Putamen (tissue), 1 donor: ENCODE results near the gene GNB3.
"Not testable (repeated sequence)": the region's sequence is repeated elsewhere in the genome, so short reads cannot be mapped to it uniquely, and the experiment has no call there.

Experiments
- DNase-seq: peaks from one replicate; pipeline ENCODE4 v3.0.0-alpha.2; 2016; ENCODE audit warnings: low spot score

Gene GNB3

GRCh38 chr12:6860942-6861341 lies 20.2 kb downstream of the GNB3 start:
- no peak for DNase-seq

- DNase-seq: no peak
Observed at GRCh38 chr12:6861391-6861790, 20.7 kb downstream of the GNB3 start.

GRCh38 chr12:6863033-6863432 lies 22.3 kb downstream of the GNB3 start:
- DNase-seq: no peak

- no peak for DNase-seq
Observed at GRCh38 chr12:6863586-6864321, 23.0 kb downstream of the GNB3 start.

- DNase-seq: not testable (repeated sequence)
Observed at GRCh38 chr12:6865307-6865706, 24.6 kb downstream of the GNB3 start.

GRCh38 chr12:6866163-6866919 lies 25.6 kb downstream of the GNB3 start:
- DNase-seq: no peak

GRCh38 chr12:6866920-6867412 lies 26.2 kb downstream of the GNB3 start:
- DNase-seq: no peak

GRCh38 chr12:6867413-6868210 lies 26.9 kb downstream of the GNB3 start, which contains the start of gene TPI1:
Gene TPI1 (plus strand): TSS chr12:6867531. CDS start chr12:6867567, 36 bp downstream.
- DNase-seq: peak; percentile 81

- DNase-seq: peak; percentile 59
Observed at GRCh38 chr12:6868211-6869048, 27.7 kb downstream of the GNB3 start.

- DNase-seq: peak; percentile 63
Observed at GRCh38 chr12:6869049-6870021, 28.6 kb downstream of the GNB3 start.

- DNase-seq: not testable (repeated sequence)
Observed at GRCh38 chr12:6870304-6870703, 29.6 kb downstream of the GNB3 start.

- DNase-seq: no peak
Observed at GRCh38 chr12:6871052-6871957, 30.6 kb downstream of the GNB3 start.

GRCh38 chr12:6872073-6873048 lies 31.6 kb downstream of the GNB3 start:
- peak; percentile 73 for DNase-seq

- peak; percentile 91 for DNase-seq
Observed at GRCh38 chr12:6873094-6874014, 32.6 kb downstream of the GNB3 start, which contains the start of gene SPSB2. Gene SPSB2 (minus strand): TSS chr12:6873303. CDS start chr12:6872901, 402 bp downstream.

GRCh38 chr12:6874015-6874368 lies 33.3 kb downstream of the GNB3 start:
- DNase-seq: not testable (repeated sequence)

GRCh38 chr12:6879824-6880223 lies 39.1 kb downstream of the GNB3 start:
- DNase-seq: not testable (repeated sequence)

- no peak for DNase-seq
Observed at GRCh38 chr12:6883252-6883651, 42.5 kb downstream of the GNB3 start.
